Epithelial cell of prostate (primary cell): Measurements from ENCODE around the gene CNTRL.
"Not testable (repeated sequence)": the region's sequence is repeated elsewhere in the genome, so short reads cannot be mapped to it uniquely, and the experiment has no call there.

ENCODE experiments used
- DNase-seq: peaks from one replicate; pipeline ENCODE4 v3.0.0-alpha.2; 2011; ENCODE audit warnings: low read depth, low spot score
- H3K27ac ChIP-seq: fragments of 450-650 bp; 2 replicates; pipeline ENCODE4 v1.5.1; 2017; ENCODE audit warnings: mild to moderate bottlenecking

The CNTRL gene

DNA sequence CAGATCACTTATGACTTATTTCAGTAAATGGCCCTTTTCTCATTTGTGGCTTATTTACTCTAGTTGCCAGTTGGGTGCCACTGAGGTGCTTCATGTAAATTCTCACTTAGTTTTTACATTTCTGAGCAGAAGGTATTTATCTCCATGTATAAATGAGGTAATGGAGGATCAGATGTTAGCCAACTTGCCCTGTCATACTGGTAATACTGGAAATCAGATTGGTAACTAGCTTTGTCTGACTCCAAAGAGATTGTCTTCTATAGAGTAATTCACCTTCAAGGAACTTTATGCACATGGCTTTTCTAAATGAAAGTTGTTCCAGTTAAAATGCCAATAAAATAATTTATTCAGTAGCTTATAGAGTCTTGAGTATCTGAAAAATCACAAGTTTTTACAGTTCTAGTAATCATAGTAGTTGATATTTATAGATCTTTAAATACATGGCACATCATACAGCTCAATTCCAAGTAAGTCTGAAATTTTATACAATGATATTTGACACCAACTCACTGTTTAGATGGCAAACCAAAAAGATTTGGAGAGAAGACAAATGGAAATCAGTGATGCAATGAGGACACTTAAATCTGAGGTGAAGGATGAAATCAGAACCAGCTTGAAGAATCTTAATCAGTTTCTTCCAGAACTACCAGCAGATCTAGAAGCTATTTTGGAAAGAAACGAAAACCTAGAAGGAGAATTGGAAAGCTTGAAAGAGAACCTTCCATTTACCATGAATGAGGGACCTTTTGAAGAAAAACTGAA lies 98.2 kb downstream of the CNTRL start:
- no peak for DNase-seq
- no peak overlapping the region for H3K27ac ChIP-seq

DNA sequence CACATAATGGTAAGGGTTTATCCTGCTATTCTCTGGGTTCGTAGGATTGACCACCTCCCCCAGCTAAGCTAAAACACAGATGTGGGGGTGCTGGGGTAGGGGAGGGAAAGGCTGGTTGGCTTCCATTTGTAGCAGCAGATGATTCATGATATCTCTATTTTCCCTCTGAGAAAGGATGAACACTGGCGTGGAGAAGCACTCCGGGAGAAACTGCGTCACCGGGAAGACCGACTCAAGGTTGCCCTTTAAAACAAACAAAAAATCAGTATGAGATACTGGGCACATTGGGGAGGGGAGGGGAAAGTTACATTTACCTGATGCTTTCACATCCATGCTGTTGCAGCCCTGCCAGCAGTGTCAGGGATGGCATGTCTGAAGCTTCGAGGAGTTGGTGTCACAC lies 98.7 kb downstream of the CNTRL start:
- no peak for DNase-seq
- no peak overlapping the region for H3K27ac ChIP-seq

DNA sequence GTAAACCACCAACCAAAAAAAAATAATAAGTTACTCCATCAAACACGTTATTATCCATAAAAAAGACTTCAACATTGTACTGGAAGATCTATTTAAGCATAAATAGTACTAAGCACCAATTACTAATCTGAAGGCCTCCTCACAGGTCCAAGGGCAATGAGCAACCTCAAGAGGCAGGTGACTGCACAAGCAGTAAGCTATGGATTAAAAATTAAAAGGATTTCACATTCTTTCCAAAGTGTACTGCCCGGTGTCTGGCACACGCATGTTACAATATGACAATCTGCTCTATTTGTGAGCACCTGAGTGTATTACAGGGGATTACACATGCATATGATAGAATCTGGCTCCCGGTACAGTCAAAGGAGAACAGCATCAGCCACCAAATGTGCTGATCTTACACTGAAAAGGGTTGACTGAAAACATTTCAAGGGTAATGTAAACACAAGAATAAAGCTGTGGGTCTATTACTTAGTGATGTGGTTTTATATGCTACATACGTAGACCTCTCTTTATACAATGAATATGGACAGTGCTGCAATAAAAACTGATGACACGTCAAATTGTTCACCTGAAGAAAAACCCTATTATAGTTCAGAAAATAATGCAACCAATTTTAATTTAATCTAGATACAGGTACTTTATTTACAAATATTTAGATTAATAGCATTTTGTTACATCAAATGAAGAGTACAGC lies 104.1 kb downstream of the CNTRL start:
- DNase-seq: no peak
- no peak overlapping the region for H3K27ac ChIP-seq

DNA sequence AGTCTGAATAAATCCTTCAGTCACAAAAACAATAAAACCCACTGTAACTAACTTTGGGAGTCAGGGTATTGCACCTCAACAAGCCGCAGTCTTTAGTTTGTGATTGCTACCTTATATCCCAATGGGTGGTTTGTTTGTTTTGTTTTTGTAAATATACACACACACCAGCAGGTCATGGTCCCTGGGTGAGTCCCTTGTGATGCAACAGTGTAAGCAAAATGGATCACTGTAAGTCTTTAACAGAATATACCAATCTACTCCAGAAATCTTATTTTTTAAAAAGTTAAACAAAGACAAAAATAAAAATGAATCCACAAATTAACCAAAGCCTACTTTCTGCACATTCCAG lies 104.6 kb downstream of the CNTRL start:
- DNase-seq, H3K27ac ChIP-seq: not testable (repeated sequence)

DNA sequence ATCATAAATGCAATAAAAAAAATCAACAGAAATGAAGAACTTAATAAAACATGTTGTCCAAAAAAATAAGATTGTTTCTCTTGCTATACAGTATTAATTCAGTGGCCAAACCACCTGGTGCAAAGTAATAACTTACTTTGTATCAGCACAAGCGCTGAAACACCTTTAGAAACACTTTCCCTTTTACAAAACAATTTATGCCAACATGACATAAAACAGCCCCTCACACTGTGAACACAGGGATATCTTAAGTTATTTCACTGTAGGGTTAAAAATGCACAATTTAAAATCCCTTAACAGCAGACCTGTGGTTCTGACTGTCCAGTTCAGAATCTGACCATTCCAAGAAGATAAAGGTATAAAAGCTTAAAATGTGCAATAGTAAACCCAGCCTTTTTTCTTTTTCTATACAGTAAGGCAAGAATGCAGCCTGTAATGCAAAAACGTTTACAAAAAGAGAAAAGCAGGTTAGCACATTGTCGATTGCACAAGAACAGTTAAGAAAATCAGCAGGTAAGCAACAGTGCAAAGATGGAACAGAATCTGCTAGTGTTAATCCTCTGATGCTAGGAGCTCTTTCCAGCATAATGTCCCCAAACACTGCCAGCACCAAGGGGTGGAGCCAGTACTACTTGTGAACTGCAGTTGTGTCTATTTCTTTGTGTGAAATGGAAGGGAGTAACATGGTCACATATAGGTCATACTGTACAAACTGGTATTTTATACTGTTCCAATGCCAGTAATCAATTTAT lies 105.4 kb downstream of the CNTRL start:
- no peak for DNase-seq
- no peak overlapping the region for H3K27ac ChIP-seq

DNA sequence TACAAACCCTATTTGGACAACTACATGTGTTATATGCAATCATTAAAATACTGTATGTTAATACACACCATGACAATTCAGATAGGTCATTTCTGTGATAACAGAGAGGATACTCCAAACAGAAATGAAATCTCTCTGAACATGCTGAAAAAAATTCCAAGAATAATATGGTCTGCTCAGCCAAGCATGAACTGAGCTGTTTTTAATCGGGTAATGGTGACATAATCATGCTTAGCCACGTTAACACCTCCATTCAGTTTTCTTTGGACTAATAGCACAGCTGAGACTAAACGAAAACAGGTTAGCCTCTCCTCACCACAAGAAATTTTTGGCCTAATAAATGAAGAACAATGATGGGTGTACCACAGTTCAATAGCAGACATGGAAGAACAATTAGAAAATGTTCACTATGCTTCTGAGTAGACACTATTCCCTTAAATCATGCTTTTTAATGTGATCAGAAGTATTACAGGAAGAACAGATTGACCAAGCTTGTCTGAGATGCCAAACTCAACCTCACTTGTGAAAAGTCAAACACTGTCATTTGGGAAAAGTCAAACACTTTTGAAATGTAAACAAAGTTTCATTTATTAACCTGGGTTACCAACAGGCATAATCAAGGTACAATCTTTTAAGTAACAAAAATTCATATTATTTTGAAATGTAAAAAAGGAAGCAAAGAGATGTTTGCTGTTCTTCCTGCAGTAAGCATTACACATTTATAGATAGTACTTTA lies 107.5 kb downstream of the CNTRL start:
- no peak overlapping the region for H3K27ac ChIP-seq
- no peak for DNase-seq

DNA sequence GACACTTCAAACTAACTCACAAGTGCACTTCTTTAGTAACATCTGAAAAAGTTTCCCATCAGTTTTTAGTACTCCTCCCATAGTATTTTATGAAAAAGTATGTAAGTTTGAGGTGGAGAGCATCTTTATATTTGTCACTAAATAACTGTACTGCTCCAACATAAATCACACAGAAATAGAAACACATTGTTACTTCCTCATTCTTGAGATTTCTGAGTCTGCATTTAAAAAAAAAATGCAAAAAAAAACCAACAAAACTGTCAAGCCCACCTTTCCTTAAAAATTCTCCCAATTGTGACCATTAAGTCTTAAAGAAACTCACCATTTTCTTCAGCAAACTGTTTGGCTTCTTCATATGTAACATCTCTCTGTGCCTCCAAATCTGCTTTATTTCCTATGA lies 108.2 kb downstream of the CNTRL start:
- H3K27ac ChIP-seq: no peak overlapping the region
- no peak for DNase-seq

DNA sequence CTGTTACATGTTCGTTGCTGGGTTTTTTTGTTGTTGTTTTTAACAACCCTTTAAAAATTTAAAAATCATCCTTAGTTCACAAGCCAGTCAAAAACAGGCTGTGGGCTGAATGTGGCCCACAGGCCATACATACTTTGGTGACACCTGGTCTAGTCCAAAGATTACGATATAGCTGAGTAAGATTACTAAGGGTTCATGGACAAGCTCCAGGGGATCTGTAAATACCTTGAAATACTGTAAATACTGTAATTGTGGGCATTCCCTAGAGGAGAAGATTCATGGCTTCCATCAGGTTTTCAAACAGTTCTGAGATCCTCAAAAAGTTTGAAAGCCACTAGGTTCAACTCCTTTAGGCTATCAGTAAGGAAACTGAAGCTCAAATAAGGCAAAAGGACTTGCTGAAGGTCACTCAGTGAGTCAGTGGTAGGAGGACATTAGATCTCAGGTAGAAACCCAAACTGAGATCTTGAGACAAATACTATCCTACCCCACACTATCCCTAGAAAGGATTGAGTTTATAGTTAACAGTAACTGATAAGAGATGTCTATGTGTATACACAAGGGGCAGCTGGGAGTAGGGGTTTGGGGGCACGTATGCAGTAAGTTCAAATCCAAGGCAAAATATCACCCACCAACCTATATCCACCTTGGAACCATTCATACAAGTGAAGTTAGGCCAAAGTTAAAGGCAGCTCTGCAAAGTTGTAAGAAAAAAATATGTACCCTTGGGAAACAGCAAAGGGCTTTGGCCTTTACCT lies 109.1 kb downstream of the CNTRL start:
- H3K27ac ChIP-seq: no peak overlapping the region
- DNase-seq: no peak

DNA sequence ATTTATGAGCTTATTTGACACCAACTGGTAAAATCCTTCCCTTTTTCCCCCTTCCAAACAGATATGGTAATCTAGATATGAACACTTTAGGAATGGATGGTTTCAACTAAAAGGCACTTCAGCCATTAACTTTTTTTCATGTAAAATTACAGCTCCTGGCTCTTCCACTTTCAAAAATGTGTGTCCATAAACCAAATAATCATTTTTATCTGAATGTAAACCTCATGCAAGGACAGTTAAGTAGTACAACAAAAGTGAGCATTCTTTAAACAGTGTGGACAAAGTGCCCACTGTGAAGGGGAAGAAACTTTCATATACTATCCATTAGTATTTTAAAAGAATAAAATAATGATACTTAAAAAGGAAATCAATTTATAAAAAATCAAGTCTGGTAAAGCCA lies 109.7 kb downstream of the CNTRL start:
- H3K27ac ChIP-seq: no peak overlapping the region
- DNase-seq: no peak

DNA sequence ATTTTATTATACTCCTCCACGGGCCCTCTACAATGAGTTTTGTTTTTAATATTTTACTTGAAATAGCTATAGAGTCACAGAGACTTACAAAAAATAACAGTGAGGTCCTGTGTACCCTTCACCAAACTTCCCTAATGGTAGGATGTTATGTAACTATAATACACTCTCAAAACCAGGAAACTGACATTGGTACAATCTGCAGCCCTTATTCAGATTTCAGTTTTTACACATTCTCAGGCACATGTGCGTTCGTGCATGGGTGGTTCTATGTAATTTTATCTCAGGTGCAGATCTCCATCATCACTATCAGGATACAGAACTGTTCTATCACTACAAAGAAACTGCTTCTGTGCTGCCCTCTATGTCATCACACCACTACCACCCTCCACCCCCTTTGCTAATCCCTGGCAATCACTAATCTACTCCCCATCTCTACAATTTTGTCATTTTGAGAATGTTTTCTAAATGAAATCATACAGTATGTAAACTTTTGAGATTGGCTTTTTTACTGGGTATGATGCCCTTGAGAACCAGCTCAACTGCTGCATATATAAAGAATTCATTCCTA lies 110.5 kb downstream of the CNTRL start:
- DNase-seq: no peak
- H3K27ac ChIP-seq: no peak overlapping the region

DNA sequence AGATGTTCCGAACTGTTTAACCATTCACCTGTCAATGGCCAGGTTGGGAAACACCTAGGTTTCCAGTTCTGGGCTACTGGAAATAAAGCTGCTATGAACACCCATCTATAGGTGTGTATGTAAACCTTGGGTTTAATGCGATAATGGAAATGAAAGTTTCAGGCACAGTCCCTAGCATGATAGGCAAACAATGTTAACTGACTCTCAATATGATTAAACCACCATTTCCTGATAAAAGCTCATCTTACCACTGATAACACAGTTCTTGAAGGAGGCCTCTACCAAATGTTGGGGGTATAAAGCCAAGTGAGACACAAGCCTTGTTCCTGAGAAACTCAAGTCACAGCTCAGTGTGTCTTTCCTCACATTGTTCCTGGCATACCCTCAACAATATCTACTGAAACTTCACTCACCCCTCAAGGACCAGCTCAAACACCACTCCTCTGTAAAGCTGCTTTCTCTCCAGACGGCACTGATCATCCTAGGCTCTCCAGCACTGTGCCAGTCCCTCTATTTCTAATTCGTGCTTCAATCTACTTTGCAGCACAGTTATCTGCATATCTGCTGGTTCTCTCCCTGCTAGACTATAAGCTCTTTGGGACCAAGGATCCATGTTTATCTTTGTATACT lies 111.1 kb downstream of the CNTRL start:
- H3K27ac ChIP-seq: no peak overlapping the region
- no peak for DNase-seq

DNA sequence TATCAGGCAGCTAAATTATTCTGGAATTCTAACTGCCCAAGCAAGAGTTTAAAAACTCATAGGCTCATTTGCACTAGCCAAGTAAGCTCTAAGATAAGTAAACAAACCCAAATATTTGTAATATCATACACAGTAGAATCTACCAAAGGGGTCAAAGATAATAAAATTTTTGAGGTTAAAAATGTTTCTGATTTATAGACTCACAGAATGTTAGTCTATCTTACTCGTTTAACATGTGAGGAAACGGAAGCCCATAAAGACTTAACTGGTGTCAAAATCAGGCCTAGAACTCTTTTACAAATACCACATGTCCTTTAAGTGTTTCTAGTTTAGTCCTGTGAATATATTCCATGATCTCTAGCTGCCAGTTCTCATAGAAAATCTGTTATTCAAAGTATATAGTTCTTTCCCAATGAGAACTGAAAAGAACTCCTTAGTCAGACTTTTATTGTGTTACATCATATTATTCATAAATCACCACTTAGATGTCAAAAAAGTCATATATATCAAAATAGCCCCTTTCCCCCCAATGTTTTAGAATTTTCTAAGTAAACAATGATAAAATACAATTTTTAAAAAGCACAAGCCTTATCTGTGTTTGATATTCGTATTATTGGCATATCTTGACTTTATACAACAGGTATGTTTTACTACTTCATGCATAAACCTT lies 113.0 kb downstream of the CNTRL start:
- no peak for DNase-seq

DNA sequence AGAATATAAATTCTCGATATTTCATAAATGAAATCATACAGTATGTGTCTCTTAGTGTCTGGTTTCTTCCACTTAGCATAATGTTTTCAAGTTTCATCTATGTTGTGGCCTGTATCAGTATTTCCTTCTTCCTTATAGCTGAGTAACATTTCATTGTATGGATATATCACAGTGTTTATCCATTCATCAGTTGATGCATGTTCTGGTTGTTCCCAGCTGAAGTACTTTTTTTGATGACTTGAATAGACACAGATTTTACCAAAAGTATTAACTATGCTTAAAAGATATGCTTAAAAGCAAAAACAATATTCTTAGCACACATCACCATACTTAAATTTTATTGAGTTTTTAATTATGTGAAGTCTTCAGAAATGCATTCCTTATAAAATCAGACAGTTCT lies 114.3 kb downstream of the CNTRL start:
- peak overlapping the region; percentile 1 for H3K27ac ChIP-seq
- no peak for DNase-seq

More for the DNA sequence above, 113.0 kb downstream of the CNTRL start:
- H3K27ac ChIP-seq: peak overlapping the region; percentile 22

DNA sequence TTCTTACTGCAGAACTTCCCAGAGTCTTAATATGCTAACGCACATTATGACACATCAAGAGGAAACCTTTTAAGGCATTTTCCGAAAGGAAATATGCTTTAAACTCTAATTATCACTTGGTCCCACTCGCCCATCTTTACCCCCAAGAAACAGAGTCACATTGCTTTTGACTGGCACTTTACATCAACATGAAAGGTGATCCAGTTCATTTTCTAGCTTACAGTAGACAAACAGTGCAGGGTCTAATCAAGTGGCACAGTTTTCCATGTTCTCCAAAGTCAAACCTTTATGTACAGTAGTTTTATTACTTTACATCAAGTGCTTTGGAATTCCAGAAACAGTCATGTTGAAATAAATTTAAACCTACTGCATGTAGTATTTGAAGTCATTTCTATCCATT lies 114.9 kb downstream of the CNTRL start:
- peak overlapping the region; percentile 1 for H3K27ac ChIP-seq
- no peak for DNase-seq

DNA sequence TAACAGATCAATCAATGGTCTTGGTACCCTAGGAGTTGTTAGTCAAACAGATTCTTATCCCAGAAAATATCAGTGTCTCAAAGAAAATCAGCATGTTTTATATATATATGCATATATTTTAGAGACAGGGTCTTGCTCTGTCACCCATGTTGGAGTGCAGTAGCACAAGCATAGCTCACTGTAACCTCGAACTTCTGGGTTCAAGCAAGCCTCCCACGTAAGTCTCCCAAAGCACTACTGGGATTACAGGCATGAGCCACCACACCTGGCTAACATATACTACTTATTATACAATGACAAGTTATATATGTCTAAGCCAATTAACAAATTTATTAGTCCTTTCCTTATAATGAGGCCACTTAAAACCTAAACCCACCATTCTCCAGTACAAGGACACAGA lies 116.5 kb downstream of the CNTRL start:
- no peak for DNase-seq
- H3K27ac ChIP-seq: no peak overlapping the region

DNA sequence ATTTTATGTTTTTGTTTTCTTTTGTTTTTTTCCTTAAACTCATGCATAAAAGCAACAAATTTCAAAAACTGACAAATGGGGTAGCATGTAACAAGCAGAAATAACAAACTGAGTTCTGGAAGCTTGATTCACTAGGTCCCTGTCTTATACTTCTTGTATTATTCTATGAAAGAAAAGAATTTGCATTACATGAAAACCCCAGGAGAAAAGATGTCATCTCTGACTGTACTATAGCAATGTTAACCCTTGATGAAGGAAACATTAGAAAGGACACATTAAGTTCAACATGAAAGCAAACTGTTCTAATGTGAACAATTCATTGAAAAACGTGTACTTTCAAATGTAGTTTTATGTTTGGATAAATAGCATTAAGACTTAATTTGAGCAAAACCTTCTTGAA lies 117.8 kb downstream of the CNTRL start:
- no peak overlapping the region for H3K27ac ChIP-seq
- no peak for DNase-seq

DNA sequence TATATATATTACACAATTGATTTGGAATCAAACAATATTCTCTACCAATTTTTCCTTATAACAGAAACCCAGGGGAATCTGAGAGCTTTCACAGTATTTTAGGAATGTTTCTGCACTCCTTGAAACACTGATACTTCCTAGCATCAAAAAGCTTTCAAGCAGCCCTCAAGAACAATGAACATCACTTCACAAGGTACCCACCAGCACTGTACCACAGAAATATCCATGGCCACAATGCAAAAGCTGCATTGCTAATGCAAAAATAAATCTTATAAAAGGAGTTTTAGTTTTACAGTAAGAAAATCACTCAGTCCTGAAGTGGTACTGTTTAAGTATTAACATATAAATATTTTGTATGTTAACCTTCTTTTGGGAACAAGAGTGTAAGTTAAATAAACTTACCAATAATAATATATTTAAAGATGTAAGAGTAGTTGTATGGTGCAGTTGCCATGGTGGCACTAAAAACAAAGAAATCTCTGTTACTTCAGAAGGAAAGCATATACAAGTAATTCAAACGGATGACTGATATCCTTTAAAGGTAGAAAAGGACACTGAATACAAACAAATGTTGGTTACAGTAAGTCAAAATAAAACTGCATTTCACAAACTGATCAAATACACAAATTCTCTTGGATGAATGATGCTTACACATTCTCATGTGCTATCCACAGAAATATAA lies 118.3 kb downstream of the CNTRL start:
- no peak overlapping the region for H3K27ac ChIP-seq

DNA sequence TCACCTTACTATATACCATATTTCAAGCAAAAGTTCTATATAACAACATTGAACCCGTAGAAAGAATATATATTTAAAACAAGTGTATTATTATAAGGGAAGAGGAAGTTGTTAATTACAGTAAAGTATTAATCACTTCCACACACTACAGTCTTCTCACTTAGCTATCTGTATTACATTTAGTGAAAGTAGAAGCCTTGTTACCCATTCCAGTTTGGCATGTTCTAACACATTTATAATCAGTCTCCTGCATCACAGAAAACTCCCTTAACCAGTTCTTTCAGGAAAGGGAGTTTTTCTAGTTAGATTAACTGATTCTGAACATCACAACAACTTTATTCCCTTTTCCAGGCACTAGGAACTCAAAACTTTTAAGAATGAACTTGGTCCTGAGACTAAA lies 120.0 kb downstream of the CNTRL start:
- peak overlapping the region; percentile 72 for H3K27ac ChIP-seq
- DNase-seq: peak; percentile 40

More for the DNA sequence above, 118.3 kb downstream of the CNTRL start:
- no peak for DNase-seq
